GM19035 (cell line): ENCODE measurements around the gene HAO1.
"Not testable (repeated sequence)": the region's sequence is repeated elsewhere in the genome, so short reads cannot be mapped to it uniquely, and the experiment has no call there.

ENCODE experiments used
- ATAC-seq: cut with Tn5 transposase; IDR thresholded peaks from one replicate; pipeline ENCODE4 v1.9.1; 2021; ENCODE audit not compliant: unreplicated experiment

The HAO1 gene

GRCh38 chr20:7940341-7940740, at the start of gene HAO1:
TSS of gene HAO1 (minus strand) at chr20:7940458. CDS start at chr20:7940422, 36 bp downstream.
- ATAC-seq, result no peak

GRCh38 chr20:7989379-7989778, 49.1 kb upstream of the HAO1 start:
- no peak for ATAC-seq

GRCh38 chr20:7985916-7986315, 45.7 kb upstream of the HAO1 start:
- no peak for ATAC-seq

GRCh38 chr20:7984192-7984591, 43.9 kb upstream of the HAO1 start:
- ATAC-seq, result no peak

- ATAC-seq, result no peak
These were observed 41.1 kb upstream of the HAO1 start for GRCh38 chr20:7981374-7981773.

GRCh38 chr20:7980332-7981046, 40.2 kb upstream of the HAO1 start:
- peak; percentile 83 for ATAC-seq

- ATAC-seq, result no peak
These were observed 37.5 kb upstream of the HAO1 start for GRCh38 chr20:7977709-7978108.

GRCh38 chr20:7975851-7976414, 35.7 kb upstream of the HAO1 start:
- ATAC-seq, result no peak

- ATAC-seq, result no peak
These were observed 34.7 kb upstream of the HAO1 start for GRCh38 chr20:7974785-7975435.

GRCh38 chr20:7971536-7972280, 31.4 kb upstream of the HAO1 start:
- ATAC-seq, result no peak

GRCh38 chr20:7967199-7967844, 27.1 kb upstream of the HAO1 start:
- no peak for ATAC-seq

GRCh38 chr20:7966176-7966575, 25.9 kb upstream of the HAO1 start:
- ATAC-seq, result no peak

- no peak for ATAC-seq
These were observed 19.2 kb upstream of the HAO1 start for GRCh38 chr20:7959484-7959883.

GRCh38 chr20:7956561-7956960, 16.3 kb upstream of the HAO1 start:
- not testable (repeated sequence) for ATAC-seq

- no peak for ATAC-seq
These were observed 10.1 kb upstream of the HAO1 start for GRCh38 chr20:7950387-7950786.

- no peak for ATAC-seq
These were observed 3.6 kb upstream of the HAO1 start for GRCh38 chr20:7943891-7944290.

GRCh38 chr20:7939663-7940062, 595 bp downstream of the HAO1 start:
- no peak for ATAC-seq

GRCh38 chr20:7938058-7938457, 2.2 kb downstream of the HAO1 start:
- no peak for ATAC-seq

GRCh38 chr20:7937328-7937727, 2.9 kb downstream of the HAO1 start:
- no peak for ATAC-seq

GRCh38 chr20:7935027-7935551, 5.2 kb downstream of the HAO1 start:
- peak; percentile 67 for ATAC-seq

GRCh38 chr20:7933346-7933745, 6.9 kb downstream of the HAO1 start:
- ATAC-seq, result no peak
